ENCODE data around the gene CRELD1. TPM values are rescaled to one million over a fixed set of nuclear protein-coding genes. Genes with fewer than 3 reads are reported as not detected.
"Not testable (repeated sequence)": the region's sequence is repeated elsewhere in the genome, so short reads cannot be mapped to it uniquely, and the experiment has no call there.

CRELD1 gene
- 22.1 TPM for total RNA-seq

DNA sequence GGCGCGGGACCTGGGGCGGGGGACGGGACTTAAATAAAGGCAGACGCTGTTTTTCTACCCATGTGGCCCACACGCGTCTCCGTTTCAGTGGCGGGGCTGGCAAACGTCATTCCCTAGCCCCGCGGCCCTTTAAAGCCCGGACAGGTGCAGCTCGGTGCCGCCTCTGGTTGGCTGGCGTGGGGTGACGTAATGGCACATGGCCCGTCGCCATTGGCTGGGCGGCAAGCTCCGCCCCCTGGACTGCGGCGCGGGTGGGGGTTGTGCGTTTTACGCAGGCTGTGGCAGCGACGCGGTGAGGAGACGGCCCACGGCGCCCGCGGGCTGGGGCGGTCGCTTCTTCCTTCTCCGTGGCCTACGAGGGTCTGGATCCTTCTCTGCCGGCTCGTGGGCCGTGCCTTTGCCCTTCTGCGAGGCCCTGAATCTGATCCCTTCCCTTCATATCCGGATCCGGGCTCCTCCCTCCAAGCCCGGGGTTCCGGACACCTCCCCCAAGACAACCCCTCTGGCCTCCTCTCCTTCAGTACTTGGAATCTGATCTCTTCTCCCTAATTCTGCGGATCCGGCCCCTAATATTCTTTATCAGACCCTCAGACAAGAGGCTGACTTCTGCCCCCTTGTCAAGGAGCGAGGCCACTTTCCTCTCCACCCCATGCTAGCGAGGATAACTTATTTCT is at the start of gene CRELD1:
CRELD1 (plus strand) TSS at position 274 of the 674 bp plus-strand sequence. CDS start 605 bp downstream, outside the sequence.
- peak; percentile 95 to 97 (median 96) for DNase-seq (ENCODE audit: low read depth in 2 of 3, low spot score in 2 of 3)

DNA sequence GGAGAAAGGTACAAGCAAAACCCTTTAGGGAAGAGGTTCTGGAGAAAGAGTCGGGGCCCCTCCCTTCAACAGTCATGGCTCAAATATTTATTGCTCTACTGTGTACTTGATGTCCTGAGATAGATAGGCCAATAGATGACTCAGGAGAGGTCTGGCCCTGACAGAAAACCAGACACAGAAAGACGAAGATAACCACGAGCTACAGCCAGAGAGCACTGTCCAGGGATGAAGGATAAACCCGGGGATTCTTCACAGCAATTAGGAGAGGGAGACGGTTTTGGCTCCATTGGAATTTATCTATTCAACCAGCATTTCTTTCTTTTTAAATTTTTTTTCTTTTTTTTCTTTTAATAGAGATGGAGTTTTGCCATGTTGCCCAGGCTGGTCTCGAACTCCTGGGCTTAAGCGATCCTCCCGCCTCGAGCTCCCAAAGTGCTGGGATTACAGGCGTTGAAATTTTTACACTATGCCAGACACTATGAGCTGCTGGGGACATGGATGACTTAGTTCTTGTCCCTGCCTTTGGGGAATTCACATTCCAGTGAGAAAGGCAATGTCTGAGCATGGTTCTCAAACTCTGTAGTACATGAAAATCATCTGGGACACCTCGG is 49.0 kb upstream of the CRELD1 start:
- DNase-seq (ENCODE audit: low read depth in 2 of 3, low spot score in 2 of 3), result no peak

GRCh38 chr3:9886328-9886727 is 47.3 kb upstream of the CRELD1 start:
- DNase-seq (ENCODE audit: low read depth in 2 of 3, low spot score in 2 of 3), result no peak

GRCh38 chr3:9887480-9887879 is 46.2 kb upstream of the CRELD1 start:
- no peak for DNase-seq (ENCODE audit: low read depth in 2 of 3, low spot score in 2 of 3)

DNA sequence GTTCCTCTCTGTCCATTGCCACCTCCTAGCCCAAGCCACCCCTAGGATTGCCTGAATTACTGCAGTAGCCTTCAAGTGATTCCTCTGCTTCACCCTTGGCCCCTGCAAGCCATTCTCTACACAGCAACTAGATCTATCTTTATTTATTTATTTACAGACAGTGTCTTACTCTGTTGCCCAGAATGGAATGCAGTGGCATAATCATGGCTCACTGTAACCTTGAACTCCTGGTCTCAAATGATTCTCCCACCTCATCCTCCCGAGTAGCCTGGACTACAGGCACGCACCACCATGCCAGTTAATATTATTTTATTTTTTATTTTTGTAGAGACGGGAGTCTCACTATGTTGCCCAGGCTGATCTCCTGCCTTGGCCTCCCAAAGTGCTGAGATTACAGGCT is 45.1 kb upstream of the CRELD1 start:
- DNase-seq (ENCODE audit: low read depth in 2 of 3, low spot score in 2 of 3), result no peak

DNA sequence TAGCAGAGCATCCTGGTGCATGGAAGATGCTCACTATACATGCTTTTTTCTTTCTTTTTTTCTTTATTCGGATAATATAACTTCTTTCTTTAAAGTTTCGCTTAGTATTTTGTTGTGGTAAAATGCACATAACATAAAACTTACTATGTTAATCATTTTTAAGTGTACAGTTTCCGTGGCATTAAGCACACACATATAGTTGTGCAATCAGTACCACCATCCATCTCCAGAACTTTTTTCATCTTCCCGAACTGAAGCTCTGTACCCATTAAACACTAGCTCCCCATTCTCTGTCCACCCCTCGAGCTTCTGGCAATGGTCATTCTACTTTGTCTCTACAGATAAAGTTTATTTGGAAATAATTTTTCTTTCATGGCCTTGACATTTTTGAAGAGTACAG is 44.2 kb upstream of the CRELD1 start:
- no peak for DNase-seq (ENCODE audit: low read depth in 2 of 3, low spot score in 2 of 3)

GRCh38 chr3:9890249-9891071 is 43.2 kb upstream of the CRELD1 start, which contains the start of gene JAGN1:
Gene JAGN1 (plus strand): TSS chr3:9890610. CDS start chr3:9890723, 113 bp downstream.
- DNase-seq (ENCODE audit: low read depth in 2 of 3, low spot score in 2 of 3), result peak; percentile 86 to 92 (median 89)

DNA sequence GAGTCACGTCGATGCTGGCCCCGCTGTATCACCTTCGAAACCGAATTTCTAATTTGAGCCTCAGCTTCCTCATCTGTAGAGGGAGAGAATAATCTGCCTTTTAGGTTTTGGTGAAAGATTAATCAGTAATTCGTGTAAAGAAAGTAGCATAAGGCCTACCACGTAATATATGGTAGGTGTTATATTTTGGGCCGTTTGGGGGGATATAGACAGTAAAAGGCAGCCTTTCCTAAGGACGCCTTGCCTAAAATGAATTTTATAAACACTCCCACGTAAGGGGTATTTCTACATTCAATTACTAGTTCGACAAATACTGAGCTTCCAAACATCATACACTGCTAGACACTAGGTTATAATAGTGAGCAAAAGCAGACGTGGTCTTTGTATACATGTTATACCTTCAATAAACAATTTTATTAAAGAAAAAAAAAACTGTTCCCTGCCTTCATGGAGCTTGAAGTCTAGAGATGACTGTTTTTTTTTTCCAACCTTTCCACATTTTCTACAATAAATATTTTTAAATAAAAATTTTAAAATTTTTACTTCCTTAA is 42.5 kb upstream of the CRELD1 start:
- no peak for DNase-seq (ENCODE audit: low read depth in 2 of 3, low spot score in 2 of 3)

- DNase-seq (ENCODE audit: low read depth in 2 of 3, low spot score in 2 of 3), result no peak
Measured at GRCh38 chr3:9893739-9894138, 39.9 kb upstream of the CRELD1 start.

GRCh38 chr3:9895715-9896114 is 37.9 kb upstream of the CRELD1 start:
- DNase-seq (ENCODE audit: low read depth in 2 of 3, low spot score in 2 of 3), result not testable (repeated sequence)

DNA sequence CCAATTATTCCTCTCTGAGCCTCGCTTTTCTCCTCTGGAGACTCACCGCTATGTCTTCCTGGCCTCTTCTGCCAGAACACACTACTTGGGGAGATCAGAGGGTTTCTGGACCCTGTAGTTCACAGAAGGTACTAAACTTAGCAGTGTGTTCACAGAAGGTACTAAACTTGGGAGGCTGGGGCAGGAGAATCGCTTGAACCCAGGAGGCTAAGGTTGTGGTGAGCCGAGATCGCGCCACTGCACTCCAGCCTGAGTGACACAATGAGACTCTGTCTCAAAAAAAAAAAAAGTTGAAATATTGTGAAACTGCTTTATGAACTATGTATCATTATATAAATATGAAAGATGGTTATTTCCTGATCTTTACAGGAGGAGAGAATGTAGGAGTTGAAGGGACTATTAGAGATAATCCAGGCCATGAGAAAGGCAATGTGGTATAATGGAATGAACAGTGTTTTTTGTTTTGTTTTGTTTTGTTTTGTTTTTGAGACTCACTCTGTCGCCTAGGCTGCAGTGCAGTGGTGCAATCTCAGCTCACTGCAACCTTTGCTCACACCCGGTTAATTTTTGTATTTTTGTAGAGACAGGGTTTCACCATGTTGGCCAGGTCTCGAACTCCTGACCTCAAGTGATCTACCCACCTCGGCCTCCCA is 36.8 kb upstream of the CRELD1 start:
- DNase-seq (ENCODE audit: low read depth in 2 of 3, low spot score in 2 of 3), result not testable (repeated sequence)

DNA sequence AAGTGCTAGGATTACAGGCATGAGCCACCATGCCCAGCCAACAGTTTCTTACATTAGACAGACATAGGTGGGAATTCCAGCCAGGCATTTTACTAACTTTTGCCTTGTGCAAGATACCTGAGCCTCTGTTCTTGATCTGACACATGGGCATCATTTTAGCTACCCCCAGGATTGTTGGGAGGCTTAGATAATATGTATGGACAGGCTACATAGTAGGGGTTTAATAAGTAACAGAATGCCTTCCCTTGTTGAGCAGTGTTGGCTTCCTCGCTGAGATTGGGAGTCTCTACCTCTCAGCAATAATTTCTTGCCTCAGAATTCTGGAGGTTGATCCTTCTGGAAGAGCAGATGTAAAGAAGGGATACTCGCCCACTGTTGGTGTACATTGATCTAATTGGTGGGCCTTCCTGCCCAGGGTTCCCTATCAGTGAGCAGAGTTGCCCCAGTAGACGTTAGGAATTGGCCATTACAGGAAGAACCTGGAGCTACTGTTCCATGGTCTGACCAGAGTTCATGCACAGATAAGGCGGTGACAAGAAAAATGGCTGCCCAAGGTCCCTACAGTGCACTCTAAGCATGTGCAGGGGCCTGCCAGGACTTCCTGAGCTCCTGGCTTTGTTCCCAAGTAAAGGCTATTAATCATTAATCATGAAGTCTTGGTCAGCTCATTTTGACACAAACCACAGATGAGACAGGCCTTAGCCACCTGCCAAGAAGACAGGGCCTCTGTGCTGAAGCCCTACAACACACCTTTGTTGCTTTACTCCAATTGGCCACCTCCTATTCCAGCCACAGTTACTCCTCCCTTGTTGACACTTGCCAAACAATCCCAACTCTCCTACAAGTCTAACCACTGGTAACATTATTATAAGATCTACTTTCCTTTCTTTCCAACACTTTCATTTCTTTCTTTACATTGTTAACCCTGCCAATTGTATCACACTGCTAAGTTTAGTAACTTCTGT is 35.9 kb upstream of the CRELD1 start:
- DNase-seq (ENCODE audit: low read depth in 2 of 3, low spot score in 2 of 3), result no peak

- no peak for DNase-seq (ENCODE audit: low read depth in 2 of 3, low spot score in 2 of 3)
Measured at GRCh38 chr3:9898467-9899241, 35.0 kb upstream of the CRELD1 start.

DNA sequence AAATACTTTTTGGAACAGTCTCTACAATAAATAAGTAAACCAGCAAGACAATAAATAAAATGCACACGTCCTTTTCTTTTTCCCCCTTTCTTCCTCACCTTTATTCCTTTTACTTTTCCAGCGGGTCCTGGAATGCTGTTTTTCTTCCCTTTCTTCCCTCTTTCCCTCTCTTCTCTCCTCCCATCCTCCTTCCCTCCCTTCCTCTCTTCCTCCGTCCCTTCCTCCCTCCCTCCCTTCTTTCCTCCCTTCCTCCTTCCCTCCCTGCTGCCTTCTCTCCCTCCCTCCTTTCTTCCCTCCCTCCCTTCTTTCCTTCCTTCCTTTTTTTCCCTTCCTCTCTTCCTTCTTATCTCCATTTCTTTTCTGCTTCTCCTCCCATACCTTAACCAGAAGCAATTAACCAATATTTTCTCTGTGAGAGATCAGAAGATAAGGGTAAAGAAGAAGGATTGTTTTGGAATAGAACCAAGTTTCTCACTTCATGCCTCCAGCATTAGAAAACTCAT is 34.3 kb upstream of the CRELD1 start:
- no peak for DNase-seq (ENCODE audit: low read depth in 2 of 3, low spot score in 2 of 3)

DNA sequence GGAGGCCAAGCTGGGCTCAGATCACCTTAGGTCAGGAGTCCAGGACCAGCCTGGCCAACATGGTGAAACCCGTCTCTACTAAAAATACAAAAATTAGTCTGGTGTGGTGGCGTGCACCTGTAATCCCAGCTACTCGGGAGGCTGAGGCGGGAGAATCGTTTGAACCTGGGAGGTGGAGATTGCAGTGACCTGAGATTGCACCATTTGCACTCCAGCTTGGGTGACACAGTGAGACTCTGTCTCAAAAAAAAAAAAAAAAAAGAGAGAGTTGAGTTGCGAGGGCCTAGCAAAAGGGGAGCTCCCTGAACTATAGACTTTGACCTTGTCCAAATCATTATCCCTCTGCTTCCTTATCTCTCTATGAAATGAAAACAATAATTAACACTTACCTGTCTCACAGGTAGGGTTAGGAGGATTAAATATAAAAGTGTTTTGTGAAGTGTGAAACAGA is 32.6 kb upstream of the CRELD1 start:
- DNase-seq (ENCODE audit: low read depth in 2 of 3, low spot score in 2 of 3), result not testable (repeated sequence)

- peak in 2 of 3 donors; percentile 53 to 58 for DNase-seq (ENCODE audit: low read depth in 2 of 3, low spot score in 2 of 3)
Measured at GRCh38 chr3:9901967-9902366, 31.7 kb upstream of the CRELD1 start.

GRCh38 chr3:9902372-9903237 is 31.0 kb upstream of the CRELD1 start, which contains the start of gene IL17RE:
Gene IL17RE (plus strand): TSS chr3:9902848. CDS start chr3:9902933, 85 bp downstream.
- no peak for DNase-seq (ENCODE audit: low read depth in 2 of 3, low spot score in 2 of 3)
